Neutrophil (primary cell): ENCODE measurements around the gene KCTD15.

Experiments
- H3K27ac ChIP-seq: fragments of 200-600 bp; sonication (generic); 2 replicates; pipeline ENCODE4 v1.5.1; 2016; ENCODE audit warnings: mild to moderate bottlenecking, moderate library complexity
- H3K27me3 ChIP-seq: fragments of 200-600 bp; sonication (generic); 2 replicates; pipeline ENCODE4 v1.6.0; 2016; ENCODE audit warnings: mild to moderate bottlenecking
- H3K36me3 ChIP-seq: fragments of 200-600 bp; sonication (generic); 2 replicates; pipeline ENCODE4 v1.5.1; 2017
- H3K4me1 ChIP-seq, 2 experiments: fragments of 200-600 bp in 1 of 2; sonication (generic) in 1 of 2; 1 replicate in 1 of 2; 2 replicates in 1 of 2; pipeline versions ENCODE4 v1.5.1 to v1.6.1; 2013 to 2016; ENCODE audit warnings: low read depth in 1 of 2, low read length in 1 of 2, mild to moderate bottlenecking in 1 of 2, moderate library complexity in 1 of 2; ENCODE audit not compliant: control insufficient read depth in 1 of 2, insufficient read depth in 1 of 2
- H3K4me3 ChIP-seq, 2 experiments: fragments of 200-600 bp in 1 of 2; sonication (generic) in 1 of 2; 1 replicate in 1 of 2; 2 replicates in 1 of 2; pipeline ENCODE4 v1.5.1; 2013 to 2016; ENCODE audit warnings: low read depth in 1 of 2, low read length in 1 of 2, mild to moderate bottlenecking in 1 of 2, moderate library complexity in 1 of 2
- H3K9me3 ChIP-seq: fragments of 200-600 bp; sonication (generic); 2 replicates; pipeline ENCODE4 v1.5.1; 2016
- CTCF ChIP-seq: fragments of 200-600 bp; sonication (generic); IDR thresholded peaks from 2 replicates; pipeline ENCODE4 v1.5.1; 2016; ENCODE audit warnings: antibody characterized with exemption

KCTD15 gene

GRCh38 chr19:33825556-33825955, 28.9 kb downstream of the KCTD15 start:
- Histone ChIP-seq H3K9me3 (no peaks in the 10 kb centered on the region), H3K36me3 (no peaks in the 10 kb centered on the region), H3K4me1 (peaks cover 7 to 8% of the 10 kb centered on the region in 2 experiments), H3K4me3 (no peak overlapping the region), H3K27me3 (peaks cover 16% of the 10 kb centered on the region), H3K27ac (no peak overlapping the region)
- TF ChIP-seq CTCF = no peak

DNA sequence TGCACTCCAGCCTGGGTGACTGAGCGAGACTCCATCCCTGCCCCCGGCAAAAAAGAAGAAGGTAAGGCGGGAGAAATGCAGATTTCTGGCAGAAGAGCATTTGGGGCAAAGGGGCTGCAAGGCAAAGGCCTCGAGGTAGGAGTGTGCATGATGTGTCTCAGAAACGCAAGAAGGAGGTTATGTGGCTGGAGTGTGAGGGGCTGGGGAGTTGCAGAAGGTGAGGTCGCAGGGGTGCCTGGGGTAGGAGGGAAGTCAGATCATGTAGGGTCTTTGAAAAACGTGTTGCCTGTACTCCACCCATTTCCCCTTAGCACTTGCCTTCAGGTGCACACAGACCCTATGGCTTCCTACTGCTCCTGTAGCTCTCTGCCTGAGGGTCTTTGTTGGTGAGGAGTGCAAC, 29.9 kb downstream of the KCTD15 start:
- TF ChIP-seq CTCF = no peak
- H3K27ac ChIP-seq = no peak overlapping the region
- H3K4me3 ChIP-seq = no peak overlapping the region
- H3K27me3 ChIP-seq = peaks cover 19% of the 10 kb centered on the region
- H3K9me3 ChIP-seq = no peaks in the 10 kb centered on the region
- H3K4me1 ChIP-seq = no peaks in the 10 kb centered on the region
- no peaks in the 10 kb centered on the region for H3K36me3 ChIP-seq

DNA sequence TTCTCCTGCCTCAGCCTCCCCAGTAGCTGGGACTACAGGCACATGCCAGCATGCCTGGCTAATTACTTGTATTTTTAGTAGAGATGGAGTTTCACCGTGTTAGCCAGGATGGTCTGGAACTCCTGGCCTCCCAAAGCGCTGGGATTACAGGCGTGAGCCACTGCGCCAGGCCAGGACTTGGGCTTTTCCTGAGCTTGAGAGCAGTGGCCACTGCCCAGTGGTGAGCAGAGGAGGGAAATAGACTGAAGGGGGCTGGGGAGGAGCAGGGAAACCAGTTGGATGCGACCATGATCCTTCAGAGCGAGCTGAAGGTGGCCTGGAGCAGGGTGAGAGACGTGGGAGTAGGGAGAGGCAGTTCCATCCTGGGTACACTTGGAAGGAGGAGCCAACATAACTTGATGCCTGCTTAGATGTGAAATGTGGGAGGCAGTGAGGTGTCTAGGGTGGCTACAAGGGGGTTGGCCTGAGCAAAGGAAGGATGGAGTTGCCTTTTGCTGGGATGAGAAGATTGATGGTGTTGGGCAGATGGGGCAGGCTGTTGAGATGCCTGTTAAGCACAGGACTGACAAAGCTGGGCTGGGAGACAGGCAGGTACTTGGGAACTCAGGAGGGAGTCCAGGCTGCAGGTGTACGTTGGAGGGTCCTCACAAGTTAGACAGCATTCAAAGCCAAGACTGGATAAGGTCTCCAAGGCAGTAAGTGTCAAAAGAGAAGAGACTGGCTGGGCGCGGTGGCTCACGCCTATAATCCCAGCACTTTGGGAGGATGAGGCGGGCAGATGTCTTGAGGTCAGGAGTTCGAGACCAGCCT, 31.8 kb downstream of the KCTD15 start:
- no peak overlapping the region for H3K27ac ChIP-seq
- H3K4me3 ChIP-seq = no peak overlapping the region
- no peaks in the 10 kb centered on the region for H3K36me3 ChIP-seq
- H3K4me1 ChIP-seq = no peaks in the 10 kb centered on the region
- TF ChIP-seq CTCF = no peak
- no peaks in the 10 kb centered on the region for H3K9me3 ChIP-seq
- peaks cover 22% of the 10 kb centered on the region for H3K27me3 ChIP-seq

GRCh38 chr19:33830264-33830663, 33.6 kb downstream of the KCTD15 start:
- H3K27ac ChIP-seq = no peak overlapping the region
- H3K4me1 ChIP-seq = no peaks in the 10 kb centered on the region
- H3K4me3 ChIP-seq = no peak overlapping the region
- no peaks in the 10 kb centered on the region for H3K9me3 ChIP-seq
- no peaks in the 10 kb centered on the region for H3K36me3 ChIP-seq
- H3K27me3 ChIP-seq = peaks cover 28% of the 10 kb centered on the region
- TF ChIP-seq CTCF = no peak

DNA sequence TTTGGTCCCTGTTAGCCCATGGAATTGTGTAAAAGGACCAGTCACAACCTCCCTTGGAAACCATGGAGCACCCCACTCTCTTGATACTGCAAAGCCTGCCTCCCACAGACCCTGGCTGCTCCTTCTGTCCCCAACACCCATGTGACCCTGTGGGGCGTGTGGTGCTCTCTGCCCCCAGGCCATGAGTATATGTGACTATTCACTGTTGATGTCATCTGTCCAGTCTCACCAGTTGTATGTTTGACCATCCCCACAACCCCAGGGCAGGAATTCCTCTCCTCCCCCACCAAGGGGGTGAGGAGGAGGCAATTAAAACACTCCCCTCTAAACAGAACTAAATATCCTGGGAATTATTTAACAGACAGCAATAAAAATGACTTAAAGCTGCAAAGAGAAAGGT, 35.2 kb downstream of the KCTD15 start:
- H3K4me1 ChIP-seq = no peaks in the 10 kb centered on the region
- H3K27ac ChIP-seq = no peak overlapping the region
- H3K36me3 ChIP-seq = no peaks in the 10 kb centered on the region
- peaks cover 28% of the 10 kb centered on the region for H3K27me3 ChIP-seq
- no peak for TF ChIP-seq CTCF
- H3K4me3 ChIP-seq = no peak overlapping the region
- no peaks in the 10 kb centered on the region for H3K9me3 ChIP-seq
